Activated CD8-positive, alpha-beta T cell treated with anti-CD3 and anti-CD28 coated beads for 36 hours (primary cell): Measurements from ENCODE around the gene CBX4. TPM values are rescaled to one million over a fixed set of nuclear protein-coding genes. Genes with fewer than 3 reads are reported as not detected.

ENCODE experiments used
- ATAC-seq: fragments of 200-7000 bp; cut with Tn5 transposase; one replicate; pipeline ENCODE4 v1.10.0; 2021; ENCODE audit warnings: mild to moderate bottlenecking, moderate library complexity
- CTCF ChIA-PET: fragments of 350-600 bp; sonication (Branson Sonifier 250); formaldehyde crosslinking; loops from one replicate; lab custom pipeline; 2021; ENCODE audit warnings: antibody characterized with exemption; lab: Charles Lee
- POLR2A ChIA-PET: fragments of 350-600 bp; sonication (Branson Sonifier 250); formaldehyde crosslinking; loops from one replicate; lab custom pipeline; 2021; ENCODE audit warnings: antibody characterized with exemption; lab: Charles Lee
- DNase-seq: peaks from one replicate; pipeline ENCODE4 v3.0.0-alpha.2; 2020
- H3K27ac Mint-ChIP-seq: one replicate; pipeline ENCODE4 v1.8.0; 2021; ENCODE audit warnings: mild to moderate bottlenecking, mixed read lengths
- H3K27me3 Mint-ChIP-seq: one replicate; pipeline ENCODE4 v1.8.0; 2021; ENCODE audit warnings: mixed read lengths
- H3K36me3 Mint-ChIP-seq: one replicate; pipeline ENCODE4 v1.8.0; 2021; ENCODE audit warnings: low read depth, mixed read lengths
- H3K4me1 Mint-ChIP-seq: one replicate; pipeline ENCODE4 v1.8.0; 2021; ENCODE audit warnings: low read depth, mixed read lengths
- H3K4me3 Mint-ChIP-seq: one replicate; pipeline ENCODE4 v1.8.0; 2021; ENCODE audit warnings: mild to moderate bottlenecking, moderate library complexity, mixed read lengths
- H3K9me3 Mint-ChIP-seq: one replicate; pipeline ENCODE4 v1.8.0; 2021; ENCODE audit warnings: mixed read lengths
- CTCF ChIP-seq: fragments of 200-600 bp; IDR thresholded peaks from one replicate; pipeline ENCODE4 v1.8.0; 2022; ENCODE audit warnings: antibody characterized with exemption, mild to moderate bottlenecking
- intact Hi-C: fragments of 100-400 bp; cut with micrococcal nuclease; formaldehyde crosslinking; loops from one replicate; pipeline ENCODE4 v1.10.0; 2022
- total RNA-seq, 2 experiments: library from RNA; stranded (reverse); gene quantifications; one replicate each; pipeline ENCODE4 v1.2.3, GENCODE V29; 2021

Gene CBX4
- total RNA-seq, 2 experiments from 2014 or later, result 23.9 to 28.0 TPM

- intact Hi-C loops, result no loop called here
- CTCF ChIA-PET, result interaction anchor here (0.9 to 1.2 kb wide), 2 partner anchors 8 to 10 kb away, joined by 3 read pairs; no protein-coding TSS in a partner anchor
- Mint-ChIP-seq H3K27me3 (peaks cover 17% of the 10 kb centered on the region), H3K4me1 (peaks cover 5% of the 10 kb centered on the region), H3K4me3 (no peak overlapping the region), H3K9me3 (no peaks in the 10 kb centered on the region), H3K36me3 (no peaks in the 10 kb centered on the region), H3K27ac (no peak overlapping the region)
- ATAC-seq, result no peak
- POLR2A ChIA-PET, result interaction anchor here (0.7 to 1.4 kb wide), 3 partner anchors 9 to 21 kb away, joined by 3 to 4 read pairs (median 3); no protein-coding TSS in a partner anchor
- TF ChIP-seq CTCF, result no peak
- no peak for DNase-seq
Measured at GRCh38 chr17:79821331-79822095, 17.7 kb downstream of the CBX4 start.

GRCh38 chr17:79820959-79821330 lies 18.3 kb downstream of the CBX4 start:
- no peak for TF ChIP-seq CTCF
- ATAC-seq (no peak), DNase-seq (no peak)
- Mint-ChIP-seq H3K4me3 (no peak overlapping the region), H3K27me3 (peaks cover 19% of the 10 kb centered on the region), H3K4me1 (no peaks in the 10 kb centered on the region), H3K9me3 (no peaks in the 10 kb centered on the region), H3K27ac (no peak overlapping the region), H3K36me3 (no peaks in the 10 kb centered on the region)
- CTCF ChIA-PET, result interaction anchor here (1.2 kb wide), 1 partner anchor 9 kb away, joined by 3 read pairs; no protein-coding TSS in a partner anchor
- intact Hi-C loops, result no loop called here
- POLR2A ChIA-PET, result interaction anchor here (0.7 to 1.4 kb wide), 2 partner anchors 8 to 22 kb away, joined by 3 to 4 read pairs; no protein-coding TSS in a partner anchor

- H3K36me3 Mint-ChIP-seq, result no peaks in the 10 kb centered on the region
- no peak overlapping the region for H3K4me3 Mint-ChIP-seq
- no peak for TF ChIP-seq CTCF
- peaks cover 20% of the 10 kb centered on the region for H3K27me3 Mint-ChIP-seq
- H3K9me3 Mint-ChIP-seq, result no peaks in the 10 kb centered on the region
- H3K4me1 Mint-ChIP-seq, result no peaks in the 10 kb centered on the region
- POLR2A ChIA-PET, result interaction anchor here (1.3 kb wide), 1 partner anchor 15 kb away, joined by 4 read pairs; no protein-coding TSS in a partner anchor
- intact Hi-C loops, result no loop called here
- DNase-seq (no peak), ATAC-seq (no peak)
- CTCF ChIA-PET, result interaction anchor here (0.8 to 1.9 kb wide), 8 partner anchors 9 to 96 kb away, joined by 3 to 6 read pairs (median 4); partner anchors contain the start of gene CBX4
- H3K27ac Mint-ChIP-seq, result no peak overlapping the region
Measured at GRCh38 chr17:79819534-79820276, 19.5 kb downstream of the CBX4 start.

GRCh38 chr17:79819085-79819484 lies 20.2 kb downstream of the CBX4 start:
- H3K27ac Mint-ChIP-seq, result no peak overlapping the region
- DNase-seq (no peak), ATAC-seq (no peak)
- no peaks in the 10 kb centered on the region for H3K9me3 Mint-ChIP-seq
- no peak for TF ChIP-seq CTCF
- CTCF ChIA-PET, result interaction anchor here (0.9 to 2.2 kb wide), 8 partner anchors 10 to 96 kb away, joined by 3 to 8 read pairs (median 5); partner anchors contain the start of gene CBX4
- H3K36me3 Mint-ChIP-seq, result no peaks in the 10 kb centered on the region
- intact Hi-C loops, result no loop called here
- H3K27me3 Mint-ChIP-seq, result peaks cover 23% of the 10 kb centered on the region
- POLR2A ChIA-PET, result interaction anchor here (0.5 to 2.3 kb wide), 2 partner anchors 20 to 155 kb away, joined by 3 to 8 read pairs; partner anchors contain the start of gene CBX4
- no peak overlapping the region for H3K4me3 Mint-ChIP-seq
- peaks cover 5% of the 10 kb centered on the region for H3K4me1 Mint-ChIP-seq
